Brain pericyte (primary cell): ENCODE measurements around the gene NEK6.

ENCODE experiments used
- DNase-seq: peaks from one replicate; pipeline ENCODE4 v3.0.0-alpha.2; 2012; ENCODE audit warnings: low read depth, low spot score

The NEK6 gene

GRCh38 chr9:124399323-124399967 lies 141.7 kb downstream of the NEK6 start:
- no peak for DNase-seq

- DNase-seq, result no peak
Measured at GRCh38 chr9:124399968-124400940, 142.5 kb downstream of the NEK6 start.
